ENCODE data around the gene KIF14. TPM values are rescaled to one million over a fixed set of nuclear protein-coding genes. Genes with fewer than 3 reads are reported as not detected.

KIF14 gene
- total and polyA plus RNA-seq, 8 donors = 0.04 to 0.22 (median 0.12) TPM; not detected in 2

GRCh38 chr1:200642481-200642880, 21.9 kb upstream of the KIF14 start:
- DNase-seq (no peak), FAIRE-seq (no peak), ATAC-seq (peak in 1 of 4 donors; percentile 40)
- intact Hi-C loops (cut with DNase I) = no loop called here
- no peak overlapping the region for H3K27ac ChIP-seq
- H3K4me1 ChIP-seq = peaks cover 4 to 12% (median 9%) of the 10 kb centered on the region in 3 donors
- H3K36me3 ChIP-seq = no peaks in the 10 kb centered on the region
- no peaks in the 10 kb centered on the region for H3K9me3 ChIP-seq
- H3K4me3 ChIP-seq = no peak overlapping the region
- TF ChIP-seq CTCF (IDR thresholded peaks at IDR 0.05) = no peak
- WGBS, 2 donors = 93 to 94% methylated on average over 6 of the region's 6 CpGs
- no peaks in the 10 kb centered on the region for H3K27me3 ChIP-seq

- TF ChIP-seq CTCF (IDR thresholded peaks at IDR 0.05) = no peak
- Histone ChIP-seq H3K27me3 (no peaks in the 10 kb centered on the region), H3K4me1 (peaks cover 4 to 12% (median 9%) of the 10 kb centered on the region in 3 donors), H3K27ac (peak overlapping the region in 3 of 4 donors; percentile 3 to 48 (median 13)), H3K4me3 (no peak overlapping the region), H3K9me3 (no peaks in the 10 kb centered on the region), H3K36me3 (no peaks in the 10 kb centered on the region)
- WGBS, 2 donors = 28 to 32% methylated on average over 5 of the region's 5 CpGs
- DNase-seq = peak in 2 of 6 donors; percentile 37 to 42
- no peak for FAIRE-seq
- peak; percentile 87 to 94 (median 90) for ATAC-seq
- intact Hi-C loops (cut with DNase I) = no loop called here
These were observed 20.4 kb upstream of the KIF14 start for GRCh38 chr1:200640963-200641401.

- intact Hi-C loops (cut with DNase I) = no loop called here
- Histone ChIP-seq H3K36me3 (no peaks in the 10 kb centered on the region), H3K4me3 (no peak overlapping the region), H3K4me1 (peaks cover 4 to 12% (median 9%) of the 10 kb centered on the region in 3 donors), H3K27ac (peak overlapping the region in 3 of 4 donors; percentile 3 to 48 (median 13)), H3K27me3 (no peaks in the 10 kb centered on the region), H3K9me3 (no peaks in the 10 kb centered on the region)
- DNase-seq = no peak
- TF ChIP-seq CTCF (IDR thresholded peaks at IDR 0.05) = no peak
- FAIRE-seq = no peak
- 61 to 77% methylated on average over 4 of the region's 4 CpGs for WGBS, 2 donors
- no peak for ATAC-seq
These were observed 19.9 kb upstream of the KIF14 start for GRCh38 chr1:200640373-200640962.

- no peak overlapping the region for H3K27ac ChIP-seq
- no peaks in the 10 kb centered on the region for H3K36me3 ChIP-seq
- 78 to 84% methylated on average over 7 of the region's 7 CpGs for WGBS, 2 donors
- intact Hi-C loops (cut with DNase I) = no loop called here
- DNase-seq = no peak
- H3K4me1 ChIP-seq = peaks cover 4 to 12% (median 9%) of the 10 kb centered on the region in 3 donors
- no peak for ATAC-seq
- no peak for TF ChIP-seq CTCF (IDR thresholded peaks at IDR 0.05)
- no peak for FAIRE-seq
- H3K4me3 ChIP-seq = no peak overlapping the region
- no peaks in the 10 kb centered on the region for H3K27me3 ChIP-seq
- no peaks in the 10 kb centered on the region for H3K9me3 ChIP-seq
These were observed 17.5 kb upstream of the KIF14 start for GRCh38 chr1:200638073-200638472.

GRCh38 chr1:200636681-200637080, 16.1 kb upstream of the KIF14 start:
- Histone ChIP-seq H3K4me3 (no peak overlapping the region), H3K36me3 (no peaks in the 10 kb centered on the region), H3K27ac (no peak overlapping the region), H3K4me1 (peaks cover 4 to 12% (median 9%) of the 10 kb centered on the region in 3 donors), H3K9me3 (no peaks in the 10 kb centered on the region), H3K27me3 (no peaks in the 10 kb centered on the region)
- ATAC-seq = no peak
- WGBS, 2 donors = 95% methylated on average over 2 of the region's 2 CpGs
- no peak for TF ChIP-seq CTCF (IDR thresholded peaks at IDR 0.05)
- intact Hi-C loops (cut with DNase I) = no loop called here
- FAIRE-seq = no peak
- DNase-seq = no peak
